ENCODE measurements around the gene SMG9.

GRCh38 chr19:43782311-43782660, 27.5 kb upstream of the SMG9 start:
- TF ChIP-seq POLR2A (IDR thresholded peaks at IDR 0.05) = no peak
- TF ChIP-seq EP300 (IDR thresholded peaks at IDR 0.05) = no peak
